IPS-20b (cell line): Measurements from ENCODE around the gene ABHD1.

Source experiments
- H3K27ac ChIP-seq: one replicate; pipeline ENCODE4 v1.5.1; 2013; ENCODE audit warnings: low read length
- H3K27me3 ChIP-seq: 2 replicates; pipeline ENCODE4 v1.6.1; 2013; ENCODE audit warnings: mild to moderate bottlenecking, low read length, inconsistent platforms; ENCODE audit not compliant: insufficient read depth
- H3K36me3 ChIP-seq: 2 replicates; pipeline ENCODE4 v1.6.1; 2013; ENCODE audit warnings: low read depth, mild to moderate bottlenecking, inconsistent platforms, low read length, moderate library complexity; ENCODE audit not compliant: insufficient read depth
- H3K4me1 ChIP-seq: 2 replicates; pipeline ENCODE4 v1.6.1; 2013; ENCODE audit warnings: mild to moderate bottlenecking, control low read depth, inconsistent platforms, low read length, moderate library complexity; ENCODE audit not compliant: insufficient read depth
- H3K4me3 ChIP-seq: 2 replicates; pipeline ENCODE4 v1.5.1; 2013; ENCODE audit warnings: mild to moderate bottlenecking, low read length, inconsistent platforms
- H3K9ac ChIP-seq: 2 replicates; pipeline ENCODE4 v1.6.1; 2013; ENCODE audit warnings: low read depth, mild to moderate bottlenecking, inconsistent platforms, low read length, moderate library complexity
- H3K9me3 ChIP-seq: 2 replicates; pipeline ENCODE4 v1.6.1; 2013; ENCODE audit warnings: mild to moderate bottlenecking, low read depth, low read length, inconsistent platforms; ENCODE audit not compliant: insufficient read depth

Gene ABHD1

GRCh38 chr2:27134781-27135477 is 11.3 kb downstream of the ABHD1 start:
- peak overlapping the region; percentile 56; the same call in 1 of the 2 replicates for H3K9ac ChIP-seq
- peaks cover 8% of the 10 kb centered on the region for H3K4me1 ChIP-seq
- H3K9me3 ChIP-seq, result no peaks in the 10 kb centered on the region
- no peaks in the 10 kb centered on the region for H3K27me3 ChIP-seq
- peaks cover 32% of the 10 kb centered on the region for H3K36me3 ChIP-seq
- peak overlapping the region; percentile 83; the same call in 1 of the 2 replicates for H3K4me3 ChIP-seq
- peak overlapping the region; percentile 42 for H3K27ac ChIP-seq

GRCh38 chr2:27135478-27135955 is 11.9 kb downstream of the ABHD1 start:
- Histone ChIP-seq H3K9me3 (no peaks in the 10 kb centered on the region), H3K4me3 (no peak overlapping the region), H3K36me3 (peaks cover 26% of the 10 kb centered on the region), H3K27ac (no peak overlapping the region), H3K4me1 (peaks cover 8% of the 10 kb centered on the region), H3K27me3 (no peaks in the 10 kb centered on the region), H3K9ac (no peak overlapping the region)

GRCh38 chr2:27136751-27137150 is 13.1 kb downstream of the ABHD1 start:
- Histone ChIP-seq H3K36me3 (peaks cover 13% of the 10 kb centered on the region), H3K4me1 (peaks cover 8% of the 10 kb centered on the region), H3K27ac (no peak overlapping the region), H3K27me3 (no peaks in the 10 kb centered on the region), H3K9ac (no peak overlapping the region), H3K4me3 (no peak overlapping the region), H3K9me3 (no peaks in the 10 kb centered on the region)

GRCh38 chr2:27137322-27137935 is 13.8 kb downstream of the ABHD1 start:
- Histone ChIP-seq H3K4me1 (peaks cover 8% of the 10 kb centered on the region), H3K27ac (no peak overlapping the region), H3K9me3 (no peaks in the 10 kb centered on the region), H3K27me3 (no peaks in the 10 kb centered on the region), H3K9ac (no peak overlapping the region), H3K4me3 (no peak overlapping the region), H3K36me3 (peaks cover 7% of the 10 kb centered on the region)

GRCh38 chr2:27138111-27138510 is 14.5 kb downstream of the ABHD1 start:
- Histone ChIP-seq H3K4me3 (no peak overlapping the region), H3K9me3 (no peaks in the 10 kb centered on the region), H3K36me3 (no peaks in the 10 kb centered on the region), H3K4me1 (peaks cover 6% of the 10 kb centered on the region), H3K27ac (no peak overlapping the region), H3K9ac (no peak overlapping the region), H3K27me3 (peaks cover 6% of the 10 kb centered on the region)

- Histone ChIP-seq H3K36me3 (no peaks in the 10 kb centered on the region), H3K4me3 (no peak within 1 kb of the TSS), H3K4me1 (no peaks in the 10 kb centered on the region)
Observed at GRCh38 chr2:27139310-27139709, 15.7 kb downstream of the ABHD1 start, which contains the start of gene PRR30. TSS of gene PRR30 (minus strand) at chr2:27139410. CDS start at chr2:27138329, 1,081 bp downstream.

GRCh38 chr2:27143285-27143684 is 19.7 kb downstream of the ABHD1 start:
- H3K36me3 ChIP-seq, result no peaks in the 10 kb centered on the region
- no peak overlapping the region for H3K9ac ChIP-seq
- H3K27me3 ChIP-seq, result peaks cover 10% of the 10 kb centered on the region
- no peak overlapping the region for H3K27ac ChIP-seq
- no peaks in the 10 kb centered on the region for H3K9me3 ChIP-seq
- no peak overlapping the region for H3K4me3 ChIP-seq
- no peaks in the 10 kb centered on the region for H3K4me1 ChIP-seq

More at GRCh38 chr2:27139310-27139709, 15.7 kb downstream of the ABHD1 start, which contains the start of gene PRR30:
- peaks cover 10% of the 10 kb centered on the region for H3K27me3 ChIP-seq
- H3K9me3 ChIP-seq, result no peaks in the 10 kb centered on the region
- H3K9ac ChIP-seq, result no peak within 1 kb of the TSS
- no peak within 1 kb of the TSS for H3K27ac ChIP-seq

GRCh38 chr2:27145682-27146081 is 22.1 kb downstream of the ABHD1 start:
- Histone ChIP-seq H3K27me3 (peaks cover 10% of the 10 kb centered on the region), H3K4me3 (no peak overlapping the region), H3K4me1 (no peaks in the 10 kb centered on the region), H3K9me3 (no peaks in the 10 kb centered on the region), H3K27ac (no peak overlapping the region), H3K9ac (no peak overlapping the region), H3K36me3 (no peaks in the 10 kb centered on the region)

- no peaks in the 10 kb centered on the region for H3K4me1 ChIP-seq
- H3K4me3 ChIP-seq, result no peak overlapping the region
- no peaks in the 10 kb centered on the region for H3K9me3 ChIP-seq
- H3K36me3 ChIP-seq, result no peaks in the 10 kb centered on the region
- no peak overlapping the region for H3K27ac ChIP-seq
- H3K27me3 ChIP-seq, result peaks cover 6% of the 10 kb centered on the region
- H3K9ac ChIP-seq, result no peak overlapping the region
Observed at GRCh38 chr2:27147935-27148334, 24.3 kb downstream of the ABHD1 start.

- Histone ChIP-seq H3K36me3 (no peaks in the 10 kb centered on the region), H3K9ac (no peak within 1 kb of the TSS), H3K27ac (no peak within 1 kb of the TSS), H3K9me3 (no peaks in the 10 kb centered on the region), H3K27me3 (no peaks in the 10 kb centered on the region), H3K4me1 (no peaks in the 10 kb centered on the region), H3K4me3 (no peak within 1 kb of the TSS)
Observed at GRCh38 chr2:27148801-27149439, 25.3 kb downstream of the ABHD1 start, which contains the start of gene TCF23. TSS of gene TCF23 (plus strand) at chr2:27149004. CDS start at chr2:27149134, 130 bp downstream.

- no peaks in the 10 kb centered on the region for H3K36me3 ChIP-seq
- no peaks in the 10 kb centered on the region for H3K4me1 ChIP-seq
- no peak overlapping the region for H3K27ac ChIP-seq
- no peaks in the 10 kb centered on the region for H3K9me3 ChIP-seq
- no peak overlapping the region for H3K4me3 ChIP-seq
- H3K9ac ChIP-seq, result no peak overlapping the region
- no peaks in the 10 kb centered on the region for H3K27me3 ChIP-seq
Observed at GRCh38 chr2:27149570-27150405, 26.2 kb downstream of the ABHD1 start.
